Activated CD4-positive, CD25-positive, alpha-beta regulatory T cell treated with anti-CD3 and anti-CD28 coated beads, Interleukin-2, amount 50 U/mL, for 24 hours (primary cell): ENCODE measurements around the gene DHH.
"Not testable (repeated sequence)": the region's sequence is repeated elsewhere in the genome, so short reads cannot be mapped to it uniquely, and the experiment has no call there.

Experiments
- ATAC-seq, 2 donors: fragments of 150-1000 bp; cut with Tn5 transposase; one replicate each; pipeline ENCODE4 v1.10.0; 2021; ENCODE audit warnings: mild to moderate bottlenecking in 1 of 2, moderate library complexity in 1 of 2

DHH gene

GRCh38 chr12:49094160-49094974 is at the start of gene DHH:
Gene DHH (minus strand): TSS chr12:49094801. CDS start chr12:49094512, 289 bp downstream.
- ATAC-seq, result no peak

GRCh38 chr12:49144384-49144783 is 49.8 kb upstream of the DHH start:
- no peak for ATAC-seq

DNA sequence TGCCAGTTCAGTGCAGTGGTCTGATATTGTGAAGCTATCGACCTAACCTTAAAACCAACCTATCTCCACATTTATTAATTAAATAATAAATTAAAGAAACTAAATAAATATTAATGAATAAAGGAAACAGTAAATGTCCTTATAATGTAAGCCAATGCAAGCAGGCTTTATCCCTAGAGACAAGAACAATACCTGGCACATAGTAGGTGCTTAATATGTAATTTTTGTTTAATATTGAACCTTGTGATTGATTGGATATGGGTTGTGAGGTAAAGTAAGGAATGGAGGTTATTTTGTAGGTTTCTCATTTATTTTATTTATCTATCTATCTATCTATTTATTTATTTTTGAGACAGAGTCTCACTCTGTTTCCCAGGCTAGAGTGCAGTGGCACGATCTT is 44.4 kb upstream of the DHH start:
- no peak for ATAC-seq

GRCh38 chr12:49138587-49138986 is 44.0 kb upstream of the DHH start:
- no peak for ATAC-seq

GRCh38 chr12:49137476-49137875 is 42.9 kb upstream of the DHH start:
- no peak for ATAC-seq

- not testable (repeated sequence) for ATAC-seq
These were observed 42.4 kb upstream of the DHH start for GRCh38 chr12:49136997-49137396.

DNA sequence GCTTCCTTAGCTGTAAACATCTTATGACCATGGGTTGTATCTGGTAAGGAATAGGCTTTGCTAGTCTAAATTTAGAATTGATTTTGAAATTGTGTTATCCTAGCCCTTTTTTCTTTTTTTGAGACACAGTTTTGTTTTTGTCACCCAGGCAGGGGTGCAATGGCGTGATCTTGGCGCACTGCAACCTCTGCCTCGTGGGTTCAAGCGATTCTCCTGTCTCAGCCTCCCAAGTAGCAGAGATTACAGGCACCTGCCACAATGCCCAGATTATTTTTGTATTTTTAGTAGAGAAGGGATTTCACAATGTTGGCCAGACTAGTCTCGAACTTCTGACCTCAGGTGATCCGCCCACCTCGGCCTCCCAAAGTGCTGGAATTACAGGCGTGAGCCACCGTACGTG is 39.0 kb upstream of the DHH start:
- ATAC-seq, result no peak

- ATAC-seq, result no peak
These were observed 38.4 kb upstream of the DHH start for GRCh38 chr12:49133014-49133413.

DNA sequence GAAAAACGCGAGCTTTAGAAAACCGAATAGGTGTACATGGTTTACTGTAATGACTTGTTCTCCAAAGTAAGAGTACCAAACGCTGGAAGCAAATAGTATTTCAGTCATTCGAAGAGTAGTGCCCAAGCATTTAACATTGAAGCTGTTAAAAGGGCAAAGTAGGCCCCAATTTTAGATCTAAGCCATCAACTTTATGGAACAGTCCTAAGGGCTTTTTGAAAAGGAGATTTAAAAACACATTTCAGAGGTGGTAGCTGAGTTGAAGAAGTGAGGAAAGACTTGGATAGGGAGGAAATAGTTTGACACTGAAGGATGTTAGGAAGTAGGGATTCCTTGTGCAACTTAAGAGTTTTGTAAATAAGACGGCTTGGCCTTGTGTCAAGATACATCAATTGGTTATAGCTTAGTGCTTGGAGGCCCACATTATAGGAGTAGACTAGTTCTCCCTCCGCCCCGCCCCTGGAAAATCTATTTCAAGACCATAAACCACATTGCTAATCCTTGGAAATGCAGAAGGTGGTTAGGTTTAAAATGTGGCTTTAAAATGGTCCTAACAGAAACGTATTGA is 37.4 kb upstream of the DHH start:
- ATAC-seq, result no peak

DNA sequence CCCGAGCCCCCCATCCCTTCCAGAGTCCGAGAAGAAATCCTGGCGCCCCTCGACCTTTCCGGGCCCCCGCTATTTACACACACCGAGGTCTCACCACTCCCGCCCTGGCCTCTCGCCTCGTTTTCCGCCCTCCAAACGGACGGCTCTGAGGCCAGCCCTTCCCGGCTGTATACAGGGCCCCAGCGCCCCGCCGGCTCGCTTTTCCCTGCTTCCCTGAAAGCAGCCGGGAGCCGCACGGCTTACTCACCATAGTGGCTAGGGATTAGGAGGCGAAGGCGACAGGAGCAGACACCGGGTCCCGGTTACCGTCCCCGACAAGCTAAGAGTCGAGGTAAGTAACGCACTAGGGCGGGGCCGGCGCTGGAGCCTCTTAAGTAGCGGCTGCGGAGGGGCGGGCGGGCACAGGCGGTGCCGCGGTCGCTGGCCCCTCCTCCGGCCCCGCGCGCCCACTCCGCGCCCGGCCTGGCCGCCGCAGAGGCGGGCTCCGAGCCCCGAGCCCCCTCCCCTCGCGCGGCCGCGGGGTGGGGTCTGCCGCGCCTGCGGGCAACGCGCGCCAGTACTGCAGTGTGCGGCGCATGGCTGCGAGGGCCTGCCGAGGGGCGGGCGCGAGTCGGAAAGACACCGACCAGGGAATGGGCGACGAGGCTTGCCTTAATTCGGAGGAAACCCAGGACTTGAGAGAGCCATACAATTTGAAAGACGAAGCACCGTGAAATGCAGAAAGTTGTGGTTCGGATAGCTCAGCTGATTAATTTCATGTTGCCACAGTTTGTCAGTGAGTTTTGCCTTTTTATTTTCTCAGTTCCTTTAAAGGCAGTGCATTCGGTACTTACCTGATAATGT is 36.7 kb upstream of the DHH start, which contains the start of gene TUBA1B:
Gene TUBA1B, minus strand, starts transcription at position 345 of the 843 bp plus-strand sequence. Its CDS starts 95 bp downstream, at position 250.
- peak; percentile 76 to 85 for ATAC-seq

DNA sequence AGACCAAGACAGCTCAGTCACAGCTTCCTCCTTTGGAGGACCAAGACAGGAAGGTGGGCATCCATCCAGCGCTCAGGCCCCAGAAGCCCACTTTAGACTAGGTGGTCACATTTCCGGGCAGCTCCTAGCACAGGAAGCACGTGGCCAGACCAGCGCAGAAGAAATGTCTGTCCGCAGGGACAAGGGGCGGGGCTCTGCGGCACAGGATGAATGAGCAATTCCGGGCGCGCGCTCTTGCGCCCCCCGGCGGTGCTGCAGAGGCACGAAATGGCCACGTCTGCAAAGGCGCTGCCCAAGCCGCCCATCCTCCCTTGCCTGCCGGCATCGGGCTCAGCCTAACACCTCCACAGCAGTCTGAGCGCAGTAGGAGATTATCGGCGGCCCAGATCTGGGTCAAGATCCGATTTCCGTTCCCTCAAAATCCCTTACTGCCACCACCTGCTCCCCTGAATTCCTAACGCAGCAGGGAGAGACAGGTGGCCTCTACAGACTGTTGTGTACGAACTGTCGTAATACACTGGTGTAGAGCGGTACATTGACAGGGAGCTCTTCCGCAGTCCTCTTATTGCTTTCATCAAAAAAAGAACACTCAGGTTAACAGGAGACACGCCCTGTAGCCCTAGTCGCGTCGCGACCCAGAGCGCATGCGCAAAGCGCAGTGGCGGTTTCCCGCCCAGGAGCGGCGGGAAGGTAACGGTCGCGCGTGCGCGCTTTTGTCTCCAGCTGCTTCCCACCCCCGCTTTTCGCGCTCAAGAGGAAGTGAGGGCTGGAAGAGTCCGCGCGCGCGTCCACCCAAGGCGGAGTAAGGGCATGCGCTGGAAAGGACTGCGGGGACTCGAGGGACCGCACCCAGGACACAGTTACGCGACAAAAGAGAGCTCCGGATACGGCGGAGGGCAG is 35.8 kb upstream of the DHH start:
- peak; percentile 64 to 66 for ATAC-seq

GRCh38 chr12:49129332-49130150 is 34.9 kb upstream of the DHH start:
- ATAC-seq, result no peak

- not testable (repeated sequence) for ATAC-seq
These were observed 33.4 kb upstream of the DHH start for GRCh38 chr12:49127971-49128370.

DNA sequence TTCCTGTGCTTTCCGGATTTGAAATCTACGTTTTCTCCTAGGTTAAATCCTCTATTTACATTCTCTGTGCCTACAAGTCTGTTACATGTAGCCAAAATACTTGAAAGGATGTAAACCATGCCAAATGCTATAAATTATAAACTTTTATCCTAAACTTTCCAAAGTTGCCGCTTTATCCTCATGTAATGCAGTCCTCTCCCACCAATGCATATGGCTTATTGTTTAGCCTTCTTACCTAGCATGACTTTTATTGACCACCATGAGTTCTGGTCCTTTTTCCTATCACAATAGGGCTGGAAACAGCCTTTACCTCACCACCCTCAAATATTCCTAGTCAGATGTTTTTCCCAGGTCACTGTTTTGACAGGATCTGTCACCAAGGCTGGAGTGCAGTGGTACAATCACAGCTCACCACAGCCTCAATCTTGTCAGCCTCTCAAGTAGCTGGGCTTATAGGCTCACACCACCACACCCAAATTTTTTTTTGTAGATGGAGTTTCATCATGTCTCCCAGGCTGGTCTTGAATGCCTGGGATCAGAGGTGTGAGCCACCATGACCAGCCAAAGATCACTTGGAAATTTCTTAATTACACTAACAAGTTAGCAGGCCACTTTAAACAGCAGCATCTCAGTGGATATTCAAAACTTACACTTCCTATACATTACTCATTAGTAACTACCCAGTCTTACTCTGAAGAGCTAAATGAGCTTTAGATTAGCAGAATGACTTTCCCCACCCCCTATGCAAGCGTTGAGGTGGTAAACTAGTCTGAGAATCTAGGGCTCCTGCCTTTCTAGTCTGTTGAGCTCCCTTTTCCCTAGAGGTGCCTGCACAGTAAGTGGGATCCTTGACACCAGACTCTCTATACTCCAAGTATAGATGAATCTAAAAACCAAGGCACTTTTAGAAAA is 32.5 kb upstream of the DHH start:
- no peak for ATAC-seq

GRCh38 chr12:49121047-49121696 is 26.6 kb upstream of the DHH start:
- no peak for ATAC-seq

- no peak for ATAC-seq
These were observed 16.6 kb upstream of the DHH start for GRCh38 chr12:49111206-49111605.

- ATAC-seq, result peak; percentile 98 to 99
These were observed 16.0 kb upstream of the DHH start, which contains the start of gene LMBR1L for GRCh38 chr12:49110464-49111155. Gene LMBR1L (minus strand): TSS chr12:49110847. CDS start chr12:49110555, 292 bp downstream.

- ATAC-seq, result no peak
These were observed 15.3 kb upstream of the DHH start for GRCh38 chr12:49109641-49110463.
